Activated naive CD4-positive, alpha-beta T cell treated with anti-CD3 and anti-CD28 coated beads, Interleukin-2, amount 50 U/mL, for 72 hours (primary cell): ENCODE measurements around the gene SRCAP. TPM values are rescaled to one million over a fixed set of nuclear protein-coding genes. Genes with fewer than 3 reads are reported as not detected.

Source experiments
- ATAC-seq, 2 donors: fragments of 150-1000 bp; cut with Tn5 transposase; 2 replicates each; pipeline ENCODE4 v1.10.0; 2021; ENCODE audit warnings: mild to moderate bottlenecking in 2 of 2, moderate library complexity in 2 of 2
- DNase-seq, 2 donors: peaks; one replicate each; pipeline ENCODE4 v3.0.0; 2021 to 2022; ENCODE audit warnings: low spot score in 2 of 2
- H3K27ac Mint-ChIP-seq, 2 donors: one replicate each; pipeline ENCODE4 v1.8.0; 2022; ENCODE audit warnings: mild to moderate bottlenecking in 2 of 2, mixed read lengths in 2 of 2
- H3K36me3 Mint-ChIP-seq, 2 donors: one replicate each; pipeline ENCODE4 v1.8.0; 2022; ENCODE audit warnings: mixed read lengths in 2 of 2
- H3K9me3 Mint-ChIP-seq, 2 donors: one replicate each; pipeline ENCODE4 v1.8.0; 2022; ENCODE audit warnings: mixed read lengths in 2 of 2
- total RNA-seq, 2 donors: library from RNA; stranded (reverse); gene quantifications; one replicate each; pipeline ENCODE4 v1.2.3, GENCODE V29; 2022

The SRCAP gene
- total RNA-seq, 2 donors from 2014 or later: 61.6 to 76.8 TPM

- Mint-ChIP-seq H3K9me3 (no peaks in the 10 kb centered on the region), H3K36me3 (peaks cover 37 to 59% of the 10 kb centered on the region in 2 donors), H3K27ac (peak overlapping the region; percentile 87 to 96)
- ATAC-seq (no peak), DNase-seq (peak in 1 of 2 donors; percentile 51)
Measured at GRCh38 chr16:30659507-30660423, 39.2 kb upstream of the SRCAP start.

GRCh38 chr16:30660424-30661261 is 38.3 kb upstream of the SRCAP start:
- ATAC-seq (peak; percentile 17 to 29), DNase-seq (peak; percentile 75 to 79)
- Mint-ChIP-seq H3K9me3 (no peaks in the 10 kb centered on the region), H3K27ac (peak overlapping the region; percentile 96 to 98), H3K36me3 (peaks cover 37 to 51% of the 10 kb centered on the region in 2 donors)

- peaks cover 37 to 42% of the 10 kb centered on the region in 2 donors for H3K36me3 Mint-ChIP-seq
- ATAC-seq: no peak
- peak overlapping the region in 1 of 2 donors; percentile 96 for H3K27ac Mint-ChIP-seq
- H3K9me3 Mint-ChIP-seq: no peaks in the 10 kb centered on the region
- no peak for DNase-seq
Measured at GRCh38 chr16:30662449-30662848, 36.5 kb upstream of the SRCAP start.

GRCh38 chr16:30663038-30663437 is 35.9 kb upstream of the SRCAP start:
- Mint-ChIP-seq H3K36me3 (peaks cover 37 to 48% of the 10 kb centered on the region in 2 donors), H3K27ac (peak overlapping the region; percentile 92 to 96), H3K9me3 (no peaks in the 10 kb centered on the region)
- DNase-seq (no peak), ATAC-seq (no peak)

- Mint-ChIP-seq H3K27ac (peak overlapping the region; percentile 92 to 96), H3K9me3 (no peaks in the 10 kb centered on the region), H3K36me3 (peaks cover 32 to 48% of the 10 kb centered on the region in 2 donors)
- ATAC-seq (no peak), DNase-seq (no peak)
Measured at GRCh38 chr16:30663820-30664219, 35.2 kb upstream of the SRCAP start.

- Mint-ChIP-seq H3K27ac (no peak overlapping the region), H3K36me3 (peaks cover 31 to 46% of the 10 kb centered on the region in 2 donors), H3K9me3 (no peaks in the 10 kb centered on the region)
- DNase-seq (no peak), ATAC-seq (no peak)
Measured at GRCh38 chr16:30664616-30665109, 34.3 kb upstream of the SRCAP start.

- ATAC-seq: no peak
- DNase-seq: no peak
- H3K9me3 Mint-ChIP-seq: no peaks in the 10 kb centered on the region
- peaks cover 30 to 45% of the 10 kb centered on the region in 2 donors for H3K36me3 Mint-ChIP-seq
- no peak overlapping the region for H3K27ac Mint-ChIP-seq
Measured at GRCh38 chr16:30665155-30665829, 33.7 kb upstream of the SRCAP start.

GRCh38 chr16:30665830-30666190 is 33.2 kb upstream of the SRCAP start:
- Mint-ChIP-seq H3K9me3 (no peaks in the 10 kb centered on the region), H3K36me3 (peaks cover 25 to 40% of the 10 kb centered on the region in 2 donors), H3K27ac (peak overlapping the region in 1 of 2 donors; percentile 60)
- ATAC-seq (no peak), DNase-seq (no peak)

GRCh38 chr16:30666681-30667080 is 32.3 kb upstream of the SRCAP start:
- no peak for ATAC-seq
- Mint-ChIP-seq H3K9me3 (no peaks in the 10 kb centered on the region), H3K27ac (peak overlapping the region in 1 of 2 donors; percentile 60), H3K36me3 (peaks cover 17 to 32% of the 10 kb centered on the region in 2 donors)
- DNase-seq: no peak

- peak overlapping the region; percentile 68 to 71 for H3K27ac Mint-ChIP-seq
- peaks cover 12 to 24% of the 10 kb centered on the region in 2 donors for H3K36me3 Mint-ChIP-seq
- no peaks in the 10 kb centered on the region for H3K9me3 Mint-ChIP-seq
- ATAC-seq (peak in 1 of 2 donors; percentile 14), DNase-seq (no peak)
Measured at GRCh38 chr16:30667361-30667905, 31.5 kb upstream of the SRCAP start.

GRCh38 chr16:30668393-30668792 is 30.6 kb upstream of the SRCAP start:
- H3K27ac Mint-ChIP-seq: peak overlapping the region; percentile 68 to 71
- peak in 1 of 2 donors; percentile 2 for ATAC-seq
- peaks cover 5 to 15% of the 10 kb centered on the region in 2 donors for H3K36me3 Mint-ChIP-seq

GRCh38 chr16:30669026-30669902 is 29.7 kb upstream of the SRCAP start:
- DNase-seq: no peak
- Mint-ChIP-seq H3K27ac (no peak overlapping the region), H3K36me3 (peaks cover 0 to 9% of the 10 kb centered on the region in 2 donors), H3K9me3 (no peaks in the 10 kb centered on the region)
- ATAC-seq: peak in 1 of 2 donors; percentile 13

More at GRCh38 chr16:30668393-30668792, 30.6 kb upstream of the SRCAP start:
- no peaks in the 10 kb centered on the region for H3K9me3 Mint-ChIP-seq
- no peak for DNase-seq

GRCh38 chr16:30669903-30670824 is 28.8 kb upstream of the SRCAP start:
- DNase-seq: no peak
- Mint-ChIP-seq H3K9me3 (no peaks in the 10 kb centered on the region), H3K36me3 (peaks cover 0 to 9% of the 10 kb centered on the region in 2 donors), H3K27ac (peak overlapping the region in 1 of 2 donors; percentile 84)
- ATAC-seq: peak in 1 of 2 donors; percentile 17

GRCh38 chr16:30675143-30675542 is 23.8 kb upstream of the SRCAP start:
- H3K9me3 Mint-ChIP-seq: no peaks in the 10 kb centered on the region

More at GRCh38 chr16:30675143-30675542, 23.8 kb upstream of the SRCAP start:
- Mint-ChIP-seq H3K36me3 (no peaks in the 10 kb centered on the region), H3K27ac (no peak overlapping the region)
- DNase-seq: no peak
- ATAC-seq: no peak
